Measurements from ENCODE around the gene LILRA6. TPM values are rescaled to one million over a fixed set of nuclear protein-coding genes. Genes with fewer than 3 reads are reported as not detected.
"Not testable (repeated sequence)": the region's sequence is repeated elsewhere in the genome, so short reads cannot be mapped to it uniquely, and the experiment has no call there.

The LILRA6 gene
- total RNA-seq, 1 donor from 2014 or later: not detected

DNA sequence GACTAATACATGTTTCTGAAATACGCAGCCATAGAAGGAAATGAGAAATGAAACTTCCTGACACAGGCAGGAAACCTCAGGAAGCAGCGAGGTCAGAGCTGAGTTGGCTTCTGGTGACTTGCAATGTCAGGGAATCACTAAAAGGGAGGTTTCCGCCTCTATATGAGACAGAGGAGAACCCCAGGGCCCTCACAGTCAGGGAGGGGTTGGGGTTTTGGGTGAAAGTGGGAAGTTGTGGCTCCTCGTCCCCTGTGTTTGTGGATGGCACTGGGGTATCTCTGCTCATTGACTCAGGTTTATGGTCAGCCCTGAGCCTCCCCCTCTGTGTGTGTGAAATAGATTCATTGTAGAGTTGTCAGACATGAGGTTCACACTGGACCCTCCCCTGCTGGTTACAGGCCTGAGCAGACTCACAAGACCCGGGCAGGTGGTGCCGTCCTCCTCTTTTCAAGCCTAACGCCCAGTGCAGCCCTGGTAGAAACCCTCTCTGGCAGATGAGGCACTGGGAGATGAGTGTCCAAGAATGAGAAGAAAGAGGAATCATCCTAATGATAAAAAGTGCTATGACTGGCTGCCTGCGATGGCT is 5.5 kb upstream of the LILRA6 start:
- Mint-ChIP-seq H3K4me3 (ENCODE audit: unreplicated experiment) (no peak overlapping the region), H3K27me3 (ENCODE audit: low read depth) (peaks cover 15% of the 10 kb centered on the region), H3K4me1 (ENCODE audit: low read depth) (peaks cover 3% of the 10 kb centered on the region), H3K9me3 (ENCODE audit: low read depth) (no peaks in the 10 kb centered on the region), H3K27ac (ENCODE audit: unreplicated experiment) (no peak overlapping the region), H3K36me3 (ENCODE audit: low read depth) (no peaks in the 10 kb centered on the region)
- TF ChIP-seq, protein P1, sequence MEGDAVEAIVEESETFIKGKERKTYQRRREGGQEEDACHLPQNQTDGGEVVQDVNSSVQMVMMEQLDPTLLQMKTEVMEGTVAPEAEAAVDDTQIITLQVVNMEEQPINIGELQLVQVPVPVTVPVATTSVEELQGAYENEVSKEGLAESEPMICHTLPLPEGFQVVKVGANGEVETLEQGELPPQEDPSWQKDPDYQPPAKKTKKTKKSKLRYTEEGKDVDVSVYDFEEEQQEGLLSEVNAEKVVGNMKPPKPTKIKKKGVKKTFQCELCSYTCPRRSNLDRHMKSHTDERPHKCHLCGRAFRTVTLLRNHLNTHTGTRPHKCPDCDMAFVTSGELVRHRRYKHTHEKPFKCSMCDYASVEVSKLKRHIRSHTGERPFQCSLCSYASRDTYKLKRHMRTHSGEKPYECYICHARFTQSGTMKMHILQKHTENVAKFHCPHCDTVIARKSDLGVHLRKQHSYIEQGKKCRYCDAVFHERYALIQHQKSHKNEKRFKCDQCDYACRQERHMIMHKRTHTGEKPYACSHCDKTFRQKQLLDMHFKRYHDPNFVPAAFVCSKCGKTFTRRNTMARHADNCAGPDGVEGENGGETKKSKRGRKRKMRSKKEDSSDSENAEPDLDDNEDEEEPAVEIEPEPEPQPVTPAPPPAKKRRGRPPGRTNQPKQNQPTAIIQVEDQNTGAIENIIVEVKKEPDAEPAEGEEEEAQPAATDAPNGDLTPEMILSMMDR (IDR thresholded peaks at IDR 0.05): no peak
- no peak for DNase-seq (ENCODE audit: low spot score)

DNA sequence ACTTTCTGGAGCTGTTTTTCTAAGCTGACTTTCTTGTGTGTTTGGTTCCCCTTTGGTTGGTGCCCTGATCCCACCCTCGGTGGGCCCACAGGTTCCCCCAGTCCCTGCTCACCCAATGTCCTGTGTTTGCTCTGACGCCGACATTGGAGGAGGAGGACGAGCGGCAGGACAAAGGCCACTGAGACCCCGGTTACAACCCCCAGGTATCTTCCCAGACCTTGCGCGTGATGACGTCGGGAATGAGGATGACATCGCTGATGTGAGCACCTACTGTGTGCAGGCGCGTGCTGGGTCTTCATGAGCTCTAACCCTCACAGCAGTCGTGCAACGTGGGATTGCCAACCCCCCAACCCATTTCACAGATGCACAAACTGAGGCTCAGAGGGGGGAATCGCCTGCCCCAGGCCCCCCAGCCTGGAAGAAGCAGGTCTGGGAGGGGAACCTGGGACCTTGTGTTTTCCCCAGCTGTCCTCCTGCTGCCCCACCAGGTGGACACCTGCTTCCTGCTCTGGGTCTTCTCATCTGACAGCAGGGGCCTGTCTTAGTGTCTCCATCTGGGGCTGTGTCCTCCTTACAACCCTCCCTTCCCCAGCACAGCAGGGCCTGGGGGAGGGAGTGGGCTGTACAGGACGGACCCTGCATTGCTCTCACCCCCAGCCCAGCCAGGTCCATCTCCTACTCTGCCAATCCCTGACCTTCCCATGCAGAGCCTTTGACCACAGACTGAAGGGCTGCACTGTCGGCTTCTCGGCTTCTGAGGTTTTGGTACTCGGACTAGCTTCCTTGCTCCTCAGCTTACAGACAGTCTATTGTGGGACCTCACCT is 4.7 kb upstream of the LILRA6 start:
- peaks cover 14% of the 10 kb centered on the region for H3K27me3 Mint-ChIP-seq (ENCODE audit: low read depth)
- peak; percentile 59 for DNase-seq (ENCODE audit: low spot score)
- H3K4me3 Mint-ChIP-seq (ENCODE audit: unreplicated experiment): no peak overlapping the region
- H3K9me3 Mint-ChIP-seq (ENCODE audit: low read depth): no peaks in the 10 kb centered on the region
- peaks cover 3% of the 10 kb centered on the region for H3K4me1 Mint-ChIP-seq (ENCODE audit: low read depth)
- H3K36me3 Mint-ChIP-seq (ENCODE audit: low read depth): no peaks in the 10 kb centered on the region
- no peak overlapping the region for H3K27ac Mint-ChIP-seq (ENCODE audit: unreplicated experiment)
- TF ChIP-seq, protein P1 (IDR thresholded peaks at IDR 0.05): no peak

DNA sequence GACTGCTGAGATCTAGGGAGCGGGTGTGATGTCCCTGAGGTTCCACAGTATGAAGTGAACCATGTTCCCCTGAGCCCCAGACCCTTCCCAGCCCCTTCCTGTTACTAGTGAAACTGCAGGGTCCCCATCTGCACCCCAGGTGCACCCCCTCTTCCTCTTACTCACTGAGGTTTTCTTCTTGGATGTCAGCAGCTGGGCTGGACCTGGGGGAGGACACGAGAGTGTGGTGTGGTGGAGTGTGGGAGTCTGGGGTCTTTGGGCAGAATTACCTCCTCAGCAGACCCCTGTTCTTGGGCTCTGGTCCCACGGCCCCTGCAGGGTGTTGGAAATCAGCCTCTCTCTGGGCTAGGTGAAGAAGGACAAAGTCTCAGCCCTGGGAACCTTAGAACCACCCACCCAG is 3.3 kb upstream of the LILRA6 start:
- TF ChIP-seq, protein P1 (IDR thresholded peaks at IDR 0.05): no peak
- Mint-ChIP-seq H3K36me3 (ENCODE audit: low read depth) (no peaks in the 10 kb centered on the region), H3K27ac (ENCODE audit: unreplicated experiment) (no peak overlapping the region), H3K4me1 (ENCODE audit: low read depth) (peaks cover 3% of the 10 kb centered on the region), H3K27me3 (ENCODE audit: low read depth) (peaks cover 16% of the 10 kb centered on the region), H3K9me3 (ENCODE audit: low read depth) (no peaks in the 10 kb centered on the region), H3K4me3 (ENCODE audit: unreplicated experiment) (no peak overlapping the region)
- no peak for DNase-seq (ENCODE audit: low spot score)

DNA sequence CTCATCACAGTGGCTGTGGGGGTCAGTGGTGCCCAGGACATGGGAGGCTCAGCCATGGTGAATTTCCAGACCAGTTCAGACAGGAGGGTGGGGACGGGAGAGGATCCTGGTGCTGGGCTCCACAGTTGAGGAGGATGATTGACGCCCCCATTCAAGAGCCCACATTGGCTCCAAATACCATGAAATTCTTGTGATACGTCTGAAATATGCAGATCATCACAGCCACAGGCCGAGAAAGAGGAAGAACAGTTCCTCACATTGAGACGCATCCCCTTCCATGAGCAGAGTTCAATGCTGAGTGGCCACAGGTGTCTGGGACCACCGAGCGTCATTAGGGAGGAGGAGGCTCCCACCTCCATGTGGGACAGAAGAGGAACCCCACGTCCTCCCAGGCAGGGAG is 1.2 kb upstream of the LILRA6 start:
- not testable (repeated sequence) for H3K9me3 Mint-ChIP-seq (ENCODE audit: low read depth); H3K27ac Mint-ChIP-seq (ENCODE audit: unreplicated experiment); H3K4me3 Mint-ChIP-seq (ENCODE audit: unreplicated experiment); H3K36me3 Mint-ChIP-seq (ENCODE audit: low read depth); DNase-seq (ENCODE audit: low spot score); H3K4me1 Mint-ChIP-seq (ENCODE audit: low read depth)
- peaks cover 12% of the 10 kb centered on the region for H3K27me3 Mint-ChIP-seq (ENCODE audit: low read depth)

DNA sequence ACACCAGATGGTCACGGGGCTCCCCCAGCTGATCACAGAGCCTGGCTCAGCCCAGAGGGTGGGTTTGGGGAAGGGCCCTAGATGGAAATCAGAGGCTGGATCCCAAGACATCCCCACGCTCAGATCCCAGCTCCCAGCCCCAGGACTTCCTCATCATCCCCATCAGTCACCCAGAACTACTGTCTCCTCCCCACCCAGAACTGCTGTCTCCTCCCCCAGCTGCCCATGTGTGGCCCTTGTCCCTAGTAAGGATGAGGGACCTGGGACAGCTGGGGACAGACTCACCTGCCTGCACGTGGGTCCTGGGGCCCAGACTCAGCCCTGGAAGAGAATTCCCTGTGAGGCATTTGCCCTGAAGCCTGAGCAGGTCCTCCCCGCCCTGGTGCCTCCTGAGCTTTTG is 356 bp downstream of the LILRA6 start:
- H3K4me1 Mint-ChIP-seq (ENCODE audit: low read depth); H3K27ac Mint-ChIP-seq (ENCODE audit: unreplicated experiment); H3K4me3 Mint-ChIP-seq (ENCODE audit: unreplicated experiment); H3K9me3 Mint-ChIP-seq (ENCODE audit: low read depth); H3K36me3 Mint-ChIP-seq (ENCODE audit: low read depth); DNase-seq (ENCODE audit: low spot score): not testable (repeated sequence)
- H3K27me3 Mint-ChIP-seq (ENCODE audit: low read depth): peaks cover 20% of the 10 kb centered on the region

DNA sequence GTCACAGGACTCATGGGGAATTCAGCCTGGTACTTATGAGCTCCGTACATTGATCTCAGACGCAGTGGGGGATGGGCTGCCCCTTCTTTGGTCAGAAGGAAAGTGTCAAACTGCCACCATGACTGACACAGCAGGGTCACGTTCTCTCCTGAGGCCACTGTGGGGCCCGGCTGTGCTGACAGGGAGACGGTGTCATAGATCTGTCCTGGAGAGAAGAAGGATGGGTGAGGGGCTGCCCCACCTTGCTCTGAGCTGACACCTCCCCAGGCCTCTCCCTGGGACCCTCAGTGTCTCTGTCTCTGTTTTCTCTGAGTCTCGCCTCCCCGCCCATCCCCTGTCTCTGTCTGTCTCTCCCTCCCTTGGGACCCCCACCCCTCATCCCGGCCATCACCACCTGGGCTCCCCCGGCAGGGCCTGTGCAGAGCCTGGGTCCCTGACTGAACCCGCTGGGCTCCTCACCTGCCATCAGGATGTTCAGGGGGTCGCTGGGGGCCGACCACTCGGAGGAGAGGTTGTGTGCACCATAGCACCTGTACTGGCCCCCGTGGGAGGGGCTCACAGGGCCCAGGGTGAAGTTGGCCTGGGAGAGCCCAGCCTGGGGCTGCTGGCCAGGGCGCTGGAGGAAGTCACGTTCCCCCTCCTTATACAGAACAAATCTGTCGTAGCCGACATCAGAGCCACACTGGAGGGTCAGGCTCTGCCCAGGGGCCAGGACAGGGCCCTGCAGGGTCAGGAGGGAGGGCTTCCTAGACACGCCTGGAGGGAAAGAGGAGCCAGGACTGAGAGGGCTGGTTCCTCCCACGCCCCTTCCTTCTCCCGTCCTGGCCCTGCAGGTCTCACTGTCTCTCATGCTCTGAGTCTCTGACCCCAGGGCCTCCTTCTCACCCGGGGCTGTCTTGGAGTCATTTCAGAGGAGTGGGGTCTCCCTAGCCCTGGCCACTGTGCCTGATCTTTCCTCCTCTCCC is 1.9 kb downstream of the LILRA6 start:
- not testable (repeated sequence) for DNase-seq (ENCODE audit: low spot score); H3K4me1 Mint-ChIP-seq (ENCODE audit: low read depth); H3K36me3 Mint-ChIP-seq (ENCODE audit: low read depth); H3K9me3 Mint-ChIP-seq (ENCODE audit: low read depth); H3K4me3 Mint-ChIP-seq (ENCODE audit: unreplicated experiment); H3K27ac Mint-ChIP-seq (ENCODE audit: unreplicated experiment)
- peaks cover 22% of the 10 kb centered on the region for H3K27me3 Mint-ChIP-seq (ENCODE audit: low read depth)

DNA sequence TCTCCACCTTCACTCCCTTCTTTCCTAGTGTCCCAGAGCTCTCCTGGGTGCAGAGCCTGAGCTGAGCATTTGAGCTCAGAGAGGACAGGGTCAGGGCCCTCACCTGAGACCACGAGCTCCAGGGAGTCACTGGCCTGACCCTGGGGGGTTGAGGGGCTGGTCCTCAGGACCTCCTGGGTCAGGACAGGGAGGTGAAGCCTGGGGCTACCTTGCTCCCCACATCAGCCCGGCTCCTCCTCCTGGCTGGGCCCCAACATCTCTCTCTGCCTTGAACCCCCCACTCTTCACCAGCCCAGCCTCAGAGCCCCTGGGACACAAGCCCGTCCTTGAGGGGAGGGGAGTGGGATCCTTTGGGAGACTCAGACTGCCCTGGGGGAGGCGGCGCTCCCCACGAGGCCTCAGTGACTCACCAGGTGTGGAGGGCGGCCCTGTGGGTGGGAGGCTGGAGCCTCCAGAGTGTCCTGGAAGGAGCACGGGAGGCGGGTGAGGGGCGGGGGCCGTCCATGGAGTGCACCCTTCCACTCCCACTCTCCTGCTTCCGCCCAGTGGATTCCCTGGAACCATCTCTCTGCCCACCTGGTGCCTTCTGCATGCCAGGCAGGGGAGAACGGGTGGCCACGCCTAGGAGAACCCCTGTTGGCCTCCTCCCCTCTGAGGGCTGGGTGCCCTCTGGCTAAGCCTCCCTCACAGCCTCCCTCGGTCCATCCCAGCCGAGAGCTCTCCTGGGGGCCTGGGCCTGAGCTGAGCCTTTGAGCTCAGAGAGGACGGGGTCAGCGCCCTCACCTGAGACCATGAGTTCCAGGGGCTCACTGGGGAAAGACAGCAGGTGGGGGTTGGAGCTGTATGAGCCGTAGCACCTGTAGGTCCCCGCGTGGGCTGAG is 2.9 kb downstream of the LILRA6 start:
- not testable (repeated sequence) for H3K36me3 Mint-ChIP-seq (ENCODE audit: low read depth); H3K27ac Mint-ChIP-seq (ENCODE audit: unreplicated experiment); H3K9me3 Mint-ChIP-seq (ENCODE audit: low read depth); H3K4me3 Mint-ChIP-seq (ENCODE audit: unreplicated experiment); H3K4me1 Mint-ChIP-seq (ENCODE audit: low read depth)
- peak; percentile 93 for DNase-seq (ENCODE audit: low spot score)
- H3K27me3 Mint-ChIP-seq (ENCODE audit: low read depth): peaks cover 25% of the 10 kb centered on the region
